ENCODE results near the gene COX4I1.
"Not testable (repeated sequence)": the region's sequence is repeated elsewhere in the genome, so short reads cannot be mapped to it uniquely, and the experiment has no call there.

The COX4I1 gene

DNA sequence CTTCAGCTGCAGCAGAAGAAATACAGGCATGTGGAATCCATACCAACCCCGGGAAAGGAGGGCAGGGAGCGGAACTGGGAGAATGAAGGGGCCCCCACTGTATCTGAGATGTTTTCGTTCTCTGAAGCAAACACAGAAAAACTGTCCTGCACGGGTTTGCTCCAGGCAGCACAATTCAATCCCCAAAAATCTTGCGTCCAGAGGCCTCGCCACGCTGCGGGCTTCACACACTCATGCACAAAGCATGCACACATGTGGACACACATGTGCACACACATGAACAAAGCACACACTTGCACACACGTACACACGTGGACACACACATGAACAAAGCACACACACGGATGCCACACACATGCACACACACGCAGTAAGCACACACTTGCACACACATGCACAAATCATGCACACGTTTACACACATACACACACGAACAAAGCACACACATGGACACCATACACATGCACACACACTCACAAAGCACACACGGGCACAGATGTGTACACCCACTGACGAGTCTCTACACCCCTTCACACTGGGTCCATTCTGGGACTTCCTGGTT, 27.3 kb downstream of the COX4I1 start:
- no peak for DNase-seq

DNA sequence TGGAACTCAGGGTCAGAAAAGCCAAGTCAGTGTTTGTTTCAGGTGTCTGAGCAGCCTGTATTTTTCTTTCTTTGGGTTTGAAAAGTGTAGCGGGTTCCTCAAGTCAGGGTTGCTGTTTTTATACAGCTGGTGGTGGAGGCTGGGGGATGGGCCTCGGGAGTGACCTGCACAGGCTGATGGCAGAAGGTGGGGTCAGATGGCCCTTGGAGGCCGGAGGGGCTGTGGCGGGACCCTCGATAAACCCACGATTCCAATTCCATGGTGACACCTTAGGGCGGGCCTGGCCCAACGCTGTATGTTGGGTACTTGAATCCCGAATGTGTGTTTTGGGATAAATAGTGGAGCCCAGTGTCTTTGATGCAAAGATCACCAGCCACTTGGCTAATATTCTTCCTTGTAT, 28.7 kb downstream of the COX4I1 start:
- no peak for DNase-seq

DNA sequence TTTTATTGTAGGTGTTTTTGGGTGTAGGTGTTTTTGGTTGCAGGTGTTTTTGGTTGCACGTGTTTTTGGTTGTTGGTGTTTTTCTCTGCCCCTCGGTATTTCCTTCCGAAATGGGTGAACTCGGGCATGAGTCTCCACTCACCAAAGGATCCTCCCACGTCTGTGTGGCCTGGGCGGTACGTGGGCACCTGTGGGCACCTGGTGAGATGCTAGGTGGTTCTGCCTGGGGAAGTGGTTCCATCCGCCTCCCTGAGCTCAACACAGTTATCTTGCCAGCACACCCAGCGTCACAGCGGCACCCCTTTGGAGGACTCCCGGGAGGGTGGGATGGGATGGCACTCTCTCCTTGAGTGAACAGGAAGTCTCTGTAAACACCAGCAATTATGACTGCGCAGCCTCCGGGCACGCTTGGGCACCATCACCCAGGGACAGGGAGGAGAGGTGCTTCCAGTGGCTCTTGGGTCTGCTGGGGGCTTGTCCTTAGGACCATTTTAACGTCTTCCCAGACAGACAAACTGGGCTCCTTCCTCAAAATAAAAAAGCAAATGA, 29.8 kb downstream of the COX4I1 start:
- DNase-seq, result no peak

DNA sequence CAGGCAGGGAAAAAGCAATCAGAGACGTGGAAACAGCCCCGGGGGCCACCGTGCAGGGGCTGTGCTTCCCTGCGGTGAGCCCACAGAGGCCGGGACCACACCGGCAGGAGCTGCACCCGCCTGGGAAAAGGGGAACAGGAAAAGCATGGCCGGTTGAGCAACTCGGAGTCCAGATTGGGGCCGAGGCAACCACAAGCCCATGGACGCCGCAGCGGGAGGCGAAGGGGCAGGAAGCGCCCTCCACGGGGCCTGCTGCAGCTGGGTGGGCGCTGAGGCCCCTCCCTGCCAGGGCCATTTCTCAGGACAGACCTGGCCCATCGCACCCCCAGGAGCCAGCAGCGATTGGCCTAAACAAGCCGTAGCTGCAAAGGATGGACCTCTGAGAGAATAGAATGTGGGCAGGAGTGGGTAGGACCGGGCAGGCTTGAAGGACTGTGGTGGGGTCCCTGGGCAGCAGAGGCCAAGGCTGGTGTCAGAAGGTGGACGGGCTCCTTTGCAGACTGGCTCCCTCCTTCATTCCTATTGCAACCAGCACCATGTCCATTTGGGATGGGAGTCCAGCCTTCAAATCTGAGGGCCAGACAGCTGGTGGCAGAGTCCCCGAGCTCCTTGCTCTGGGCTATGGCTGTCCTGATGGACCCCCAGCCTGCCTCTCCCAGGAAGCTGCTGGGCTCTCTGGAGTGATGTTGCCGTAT, 30.4 kb downstream of the COX4I1 start:
- no peak for DNase-seq

DNA sequence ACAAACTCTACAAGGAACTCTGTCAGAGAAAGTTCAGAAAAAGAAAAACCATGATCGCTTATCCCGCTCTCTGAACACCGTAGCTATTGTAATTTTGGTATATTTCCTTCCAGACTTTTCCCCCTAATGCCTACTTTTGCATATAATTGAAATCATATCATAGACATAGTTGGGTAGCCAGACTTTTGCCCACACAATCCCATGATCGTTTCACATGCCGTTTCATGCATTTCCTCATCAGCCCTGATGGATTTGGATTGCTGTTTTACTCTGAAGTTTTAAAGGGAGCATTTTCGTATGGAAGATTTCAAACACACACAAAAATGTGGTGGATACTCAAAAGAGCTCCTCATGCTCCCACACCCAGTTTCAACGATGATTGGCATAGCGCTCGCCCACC, 31.3 kb downstream of the COX4I1 start:
- DNase-seq, result no peak

DNA sequence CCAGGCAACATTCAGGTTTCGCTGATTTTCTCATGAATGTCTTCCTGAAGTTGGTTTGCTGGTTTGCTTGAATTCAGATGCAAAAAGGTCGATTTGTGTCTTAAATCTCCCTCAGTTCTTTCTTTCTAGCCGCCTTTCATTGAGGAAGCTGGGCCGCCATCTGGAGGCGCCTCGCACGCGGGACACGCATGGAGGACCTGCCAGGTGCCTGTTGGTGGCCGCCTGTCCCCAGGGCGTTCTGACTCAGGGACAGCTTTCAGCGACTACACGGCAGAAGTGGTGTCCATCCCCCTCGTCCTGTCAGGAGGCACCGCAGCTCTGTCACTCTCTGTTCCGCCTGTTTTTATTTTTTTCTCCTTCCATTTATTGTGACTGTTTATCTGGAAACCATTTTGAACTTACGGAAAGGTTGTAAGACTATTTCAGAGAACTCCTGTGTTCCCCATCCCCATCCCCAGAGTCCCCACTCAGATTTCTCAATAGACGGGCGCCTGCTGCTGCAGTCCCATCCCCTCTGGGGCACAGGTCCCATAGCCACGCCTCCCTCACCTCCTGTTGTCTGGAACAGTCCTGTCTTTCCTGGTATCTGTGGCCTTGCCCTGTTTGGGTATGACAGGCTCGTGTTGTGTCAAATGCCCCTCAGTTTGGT, 33.2 kb downstream of the COX4I1 start:
- DNase-seq, result no peak

DNA sequence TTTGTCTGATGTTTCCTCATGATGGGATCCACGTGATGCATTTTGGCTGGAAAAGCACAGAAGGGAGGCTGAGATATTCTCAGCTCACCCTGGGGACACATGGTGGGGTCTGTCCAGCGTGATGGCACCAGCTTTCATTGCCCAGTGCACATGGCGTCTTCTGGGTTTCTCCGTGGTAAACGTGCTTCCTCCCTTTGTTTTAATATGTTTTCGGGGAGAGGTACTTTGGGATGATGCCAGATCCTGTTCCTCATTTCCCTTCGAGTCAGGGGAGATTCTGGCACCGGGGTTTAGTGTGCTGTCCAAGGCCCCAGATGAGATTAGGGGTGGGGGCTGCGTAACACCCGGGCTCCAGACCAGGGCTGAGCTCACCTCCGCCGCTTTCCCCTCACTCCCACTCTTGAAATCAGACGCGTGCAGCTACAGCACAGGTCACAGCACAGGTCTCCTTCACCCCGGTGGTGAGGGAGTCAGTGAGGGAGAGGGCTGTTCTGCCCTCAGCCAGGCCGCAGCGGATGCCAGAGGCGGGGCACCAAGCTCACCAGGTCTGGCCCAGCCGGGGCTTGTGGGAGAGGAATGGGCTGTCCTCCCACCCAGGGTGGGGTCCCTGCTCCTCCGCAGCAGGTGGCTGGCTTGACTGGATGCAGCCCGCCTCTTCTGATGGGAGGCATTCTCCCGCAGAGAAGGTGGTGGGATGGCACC, 33.9 kb downstream of the COX4I1 start:
- no peak for DNase-seq

DNA sequence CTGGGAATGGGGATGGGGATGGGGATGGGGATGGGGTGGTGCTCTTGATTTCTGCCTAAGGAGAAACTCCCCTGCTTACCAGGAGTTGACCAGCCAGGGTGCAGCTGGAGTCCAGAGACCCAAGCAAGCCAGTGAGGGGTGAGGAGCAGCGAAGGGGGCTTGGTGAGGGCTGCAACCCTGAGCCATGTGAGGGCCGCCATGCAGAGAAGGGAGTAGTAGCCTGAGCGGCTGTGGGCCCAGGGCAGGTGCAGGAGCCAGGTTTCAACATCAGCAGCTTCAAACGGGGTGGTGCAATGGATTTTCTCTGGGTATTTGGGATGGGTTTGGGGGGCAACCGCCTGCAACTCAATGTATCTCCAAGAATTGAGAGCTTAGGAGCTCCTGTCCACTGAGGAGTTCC, 35.2 kb downstream of the COX4I1 start:
- no peak for DNase-seq

DNA sequence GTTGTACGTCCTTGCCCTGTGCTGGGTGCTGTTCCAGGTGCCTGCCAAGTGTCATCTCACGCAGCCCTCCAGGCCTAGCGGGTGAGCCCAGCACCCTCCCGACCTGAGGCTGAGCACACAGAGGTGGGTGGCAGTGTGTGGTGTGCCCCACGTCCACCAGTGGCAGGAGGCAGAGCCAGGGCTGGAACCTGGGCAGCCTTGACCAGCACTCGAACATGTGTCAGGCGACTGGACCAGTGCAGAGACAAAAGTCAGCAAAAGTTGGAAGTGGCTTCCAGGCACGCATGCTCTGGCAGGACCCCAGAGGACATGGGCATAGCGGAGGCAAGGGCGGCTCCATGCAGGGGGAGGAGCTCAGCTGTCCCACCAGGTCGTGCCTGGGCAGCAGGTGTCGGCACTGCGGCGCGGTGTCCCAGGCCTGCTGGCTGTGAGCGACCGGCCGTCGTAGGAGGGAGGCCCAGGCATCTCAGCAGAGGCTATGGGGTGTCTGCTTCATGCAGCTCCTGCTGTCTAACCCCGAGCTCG, 35.8 kb downstream of the COX4I1 start:
- DNase-seq, result no peak

DNA sequence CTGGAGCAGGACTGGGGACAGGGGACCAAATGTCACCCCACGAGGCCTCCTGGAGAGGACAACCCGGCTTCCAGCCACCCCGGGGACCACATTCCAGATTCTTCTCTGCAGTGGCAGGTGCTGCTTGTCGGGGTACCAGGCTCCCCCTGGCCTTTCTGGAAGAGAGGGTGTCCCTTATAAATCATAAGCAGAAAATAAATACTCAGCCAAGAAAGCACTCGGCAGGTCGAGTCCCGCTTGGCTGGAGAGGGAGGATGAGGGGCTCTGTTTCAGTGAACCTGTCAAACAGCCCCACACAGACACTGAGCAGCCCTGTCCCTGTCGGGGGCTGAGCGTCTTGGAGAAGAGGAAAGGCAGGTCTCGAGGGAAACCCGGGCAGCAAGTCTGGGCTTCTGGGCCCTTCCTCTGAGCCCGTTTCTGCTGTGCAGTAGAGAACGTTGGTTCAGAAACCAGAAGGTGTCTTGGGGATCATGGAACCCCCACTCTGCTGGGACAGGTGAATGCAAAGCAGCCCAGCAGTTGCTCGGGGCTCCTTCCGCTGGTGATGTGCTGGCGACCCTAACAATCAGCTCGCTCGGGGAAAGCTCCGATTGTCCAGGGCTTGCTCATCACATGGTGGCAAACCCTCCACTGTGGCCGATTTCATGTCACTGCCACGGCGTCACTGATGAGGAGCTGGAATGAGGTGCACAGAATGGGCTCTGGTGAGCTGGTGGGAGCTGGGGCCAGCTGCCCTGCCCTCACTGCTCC, 36.6 kb downstream of the COX4I1 start:
- no peak for DNase-seq

DNA sequence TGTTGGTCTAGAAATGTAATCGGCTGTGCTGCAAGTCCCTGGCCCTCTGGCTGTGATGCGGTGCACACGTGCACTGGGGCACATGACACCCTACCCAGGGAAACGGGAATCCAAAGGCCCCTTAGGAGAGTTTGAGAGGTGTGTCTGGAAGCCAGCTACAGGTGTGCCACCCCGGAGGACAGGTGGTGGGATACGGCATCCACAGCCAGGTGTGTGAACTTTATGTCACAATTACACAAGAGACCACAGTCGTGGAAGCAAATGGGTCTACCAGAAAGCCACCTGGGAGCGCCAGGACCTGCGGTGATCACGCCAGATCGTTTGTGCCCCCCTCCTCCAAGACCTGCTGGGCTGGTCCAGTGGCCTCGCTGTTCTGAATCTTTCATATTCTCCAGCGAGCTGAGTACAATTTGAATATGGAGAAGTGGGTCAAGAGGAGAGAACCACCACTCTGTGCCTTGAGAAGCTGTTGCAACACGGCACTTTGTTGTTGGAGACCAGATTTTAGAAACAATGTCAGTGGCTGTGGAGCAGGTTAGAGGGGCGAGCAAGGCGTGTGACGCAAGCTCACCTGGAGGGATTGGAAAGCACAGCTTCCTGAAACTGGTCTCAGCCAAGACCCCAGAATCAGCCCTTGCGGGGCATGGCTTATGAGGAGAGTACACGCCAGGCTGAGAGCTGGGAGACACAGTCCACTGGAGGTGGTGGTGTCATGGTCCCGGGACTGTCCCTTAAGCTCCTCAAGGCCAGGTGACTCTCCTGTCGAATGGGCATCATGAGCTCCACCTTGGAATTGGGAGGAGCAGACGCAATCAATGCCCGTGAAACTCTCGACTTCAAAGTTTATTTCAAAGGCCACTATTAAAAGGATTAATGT, 37.4 kb downstream of the COX4I1 start:
- no peak for DNase-seq

DNA sequence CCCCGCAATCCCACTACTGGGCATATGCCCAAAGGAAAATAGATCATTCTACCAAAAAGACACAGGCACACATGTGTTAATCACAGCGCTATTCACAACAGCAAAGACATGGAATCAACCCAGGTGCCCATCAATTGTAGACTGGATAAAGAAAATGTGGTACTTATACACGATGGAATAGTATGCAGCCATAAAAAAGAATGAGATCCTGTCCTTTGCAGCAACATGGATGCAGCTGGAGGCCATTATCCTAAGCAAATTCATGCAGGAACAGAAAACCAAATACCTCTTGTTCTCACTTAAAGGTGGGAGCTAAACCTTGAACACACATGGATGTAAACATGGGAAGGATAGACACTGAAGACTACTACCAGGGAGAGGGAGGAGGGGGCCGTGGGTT, 38.2 kb downstream of the COX4I1 start:
- not testable (repeated sequence) for DNase-seq

DNA sequence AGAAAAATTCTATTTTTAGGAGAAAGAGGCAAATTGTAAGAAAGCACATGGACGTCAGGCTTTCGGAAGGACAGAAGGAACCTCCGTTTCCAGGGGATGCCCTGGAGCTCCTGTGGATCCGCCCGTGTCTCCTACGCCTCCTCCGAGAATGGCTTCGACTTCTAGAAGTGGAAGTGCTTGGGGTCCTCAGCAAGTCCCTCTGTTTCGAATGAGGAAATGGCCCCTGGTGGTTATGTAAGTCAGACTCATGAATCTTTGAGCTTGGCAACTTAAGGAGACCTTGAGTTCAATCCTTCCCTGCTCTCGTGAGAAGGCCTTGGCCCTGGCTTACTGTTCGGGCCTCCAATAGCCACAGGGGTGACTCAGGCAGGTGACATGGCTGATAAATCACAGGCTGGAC, 38.9 kb downstream of the COX4I1 start:
- DNase-seq, result no peak

DNA sequence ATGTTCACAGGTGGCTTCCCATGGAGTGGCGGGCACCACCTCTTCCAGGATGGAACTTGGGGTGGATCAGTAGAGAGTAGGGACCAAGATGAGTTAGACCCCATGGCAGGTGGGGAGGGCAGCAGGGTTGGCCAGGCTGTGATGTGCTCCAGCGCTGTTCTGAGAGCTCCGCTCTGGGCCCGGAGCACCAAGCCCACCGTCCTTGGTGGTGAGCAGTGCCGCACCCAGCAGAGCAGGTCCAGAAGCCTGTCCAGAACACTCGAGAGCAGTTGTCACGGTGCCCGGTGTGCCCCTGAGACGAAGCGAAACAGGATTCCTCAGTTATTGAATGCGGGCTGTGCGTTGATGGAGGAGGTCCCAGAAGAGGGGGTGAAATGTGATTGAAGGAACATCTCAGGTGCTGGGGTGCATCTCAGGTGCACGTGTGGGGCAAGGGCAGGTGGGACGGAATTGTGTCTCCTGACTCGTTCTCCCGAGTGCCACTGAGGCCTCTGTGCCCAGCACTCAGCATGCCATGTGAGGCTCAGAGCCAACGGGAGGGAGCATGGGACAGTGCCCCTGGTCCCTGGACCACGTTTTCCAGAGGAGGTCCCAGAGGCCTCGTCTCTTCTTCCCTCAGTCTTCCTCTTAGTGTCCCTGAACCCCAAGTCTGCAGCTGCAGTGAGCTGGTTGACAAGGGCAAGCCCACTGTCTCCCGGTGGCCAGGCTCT, 39.5 kb downstream of the COX4I1 start:
- no peak for DNase-seq

DNA sequence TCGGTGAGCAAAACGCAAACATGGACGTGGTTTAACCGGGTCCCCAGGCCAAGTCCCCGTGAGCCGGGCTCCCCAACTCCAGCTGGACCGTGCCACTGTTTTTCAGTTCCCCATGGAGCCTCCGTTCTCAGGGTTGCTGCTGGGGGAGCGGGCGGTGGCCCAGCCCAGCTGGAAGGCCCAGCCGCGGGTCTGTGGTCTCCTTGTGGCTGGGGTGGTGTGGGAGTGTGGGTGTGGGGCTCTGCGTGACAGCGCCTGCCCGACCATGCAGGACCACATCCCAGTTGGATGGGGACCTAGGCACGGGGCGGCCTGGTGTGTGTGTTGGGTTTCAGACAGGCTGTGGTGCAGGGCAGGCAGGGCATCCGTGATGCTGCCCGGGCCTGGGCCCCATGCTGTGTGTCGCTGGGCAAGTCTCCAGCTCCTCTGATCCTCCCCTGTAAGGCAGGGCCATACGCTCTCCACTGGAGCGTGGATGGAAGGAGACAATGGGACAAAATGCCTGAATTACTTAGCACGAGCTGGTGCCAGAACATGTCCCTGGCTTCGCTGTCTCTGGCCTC, 40.3 kb downstream of the COX4I1 start:
- DNase-seq, result no peak

DNA sequence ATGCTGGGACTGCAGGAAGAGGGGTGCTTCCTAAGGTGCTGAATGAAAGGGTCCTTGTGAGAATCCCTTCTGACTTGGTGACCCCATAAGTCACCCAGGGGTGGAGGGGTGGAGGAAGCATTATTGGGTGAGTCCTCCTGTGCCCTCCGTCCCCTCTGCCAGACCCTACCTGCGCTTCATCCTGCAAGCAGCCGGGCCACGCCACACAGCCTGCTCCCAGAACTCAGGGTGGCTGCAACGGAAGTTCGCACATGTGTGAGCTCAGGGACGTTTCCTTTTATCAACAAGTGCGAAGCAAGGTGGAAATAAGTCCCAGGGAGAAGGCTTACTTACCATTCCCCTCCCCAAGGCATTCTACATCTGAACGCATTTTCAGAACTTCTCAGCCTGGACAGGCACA, 40.9 kb downstream of the COX4I1 start:
- DNase-seq, result no peak

DNA sequence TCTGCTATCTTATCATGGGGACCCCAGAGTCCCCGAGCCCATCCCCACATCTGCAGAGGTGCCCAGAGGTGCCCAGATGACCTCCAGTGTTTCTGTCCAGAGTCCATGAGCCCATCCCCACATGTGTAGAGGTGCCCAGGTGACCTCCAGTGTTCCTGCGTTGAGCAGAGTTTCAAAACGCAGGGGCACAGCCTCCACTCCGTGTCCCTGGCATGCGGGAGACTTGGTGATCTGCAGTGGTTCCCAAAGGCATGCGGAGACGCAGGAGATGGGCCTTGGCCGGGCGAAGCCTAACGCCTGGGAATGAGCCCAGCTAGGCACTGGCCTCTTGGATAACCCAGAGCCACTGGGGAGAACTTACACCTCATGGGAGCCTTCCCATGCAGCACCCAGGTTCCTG, 41.3 kb downstream of the COX4I1 start:
- no peak for DNase-seq

DNA sequence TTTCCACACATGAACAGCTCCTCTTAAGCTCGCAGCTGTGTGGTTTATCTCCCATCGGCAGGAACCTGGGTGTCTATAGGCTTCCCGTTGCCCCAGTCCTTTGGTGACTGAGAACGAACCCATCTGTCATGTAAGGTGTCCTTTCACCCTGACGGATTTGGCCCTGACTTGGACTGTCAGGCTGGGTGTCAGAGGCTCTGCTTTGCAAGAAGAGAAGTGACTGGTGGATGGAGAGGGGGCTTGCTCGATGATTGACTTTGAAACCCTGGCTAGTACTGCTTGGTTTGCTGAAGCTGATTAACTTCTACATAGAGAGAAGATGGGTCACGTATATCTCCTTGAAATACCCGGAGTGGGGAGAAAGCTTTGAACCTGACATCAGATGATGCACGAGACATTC, 42.9 kb downstream of the COX4I1 start:
- no peak for DNase-seq

DNA sequence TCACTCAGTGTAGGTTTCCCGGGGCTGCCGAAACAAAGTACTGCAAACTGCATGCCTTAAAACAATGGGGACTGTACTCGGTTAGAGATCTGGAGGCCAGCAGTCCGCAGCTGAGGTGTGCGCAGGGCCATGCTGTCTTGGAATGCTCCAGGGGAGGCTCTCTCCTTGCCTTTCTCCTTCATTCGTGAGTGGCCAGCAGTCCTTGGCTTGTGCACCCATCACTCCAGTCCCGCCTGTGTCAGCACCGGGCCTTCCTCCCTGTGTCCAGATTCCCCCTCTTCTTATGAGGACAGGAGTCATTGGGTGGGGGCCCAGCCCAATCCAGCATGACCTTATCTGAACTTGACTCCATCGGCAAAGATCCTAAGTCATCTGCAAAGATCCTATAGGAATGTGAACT, 43.4 kb downstream of the COX4I1 start:
- DNase-seq, result no peak

DNA sequence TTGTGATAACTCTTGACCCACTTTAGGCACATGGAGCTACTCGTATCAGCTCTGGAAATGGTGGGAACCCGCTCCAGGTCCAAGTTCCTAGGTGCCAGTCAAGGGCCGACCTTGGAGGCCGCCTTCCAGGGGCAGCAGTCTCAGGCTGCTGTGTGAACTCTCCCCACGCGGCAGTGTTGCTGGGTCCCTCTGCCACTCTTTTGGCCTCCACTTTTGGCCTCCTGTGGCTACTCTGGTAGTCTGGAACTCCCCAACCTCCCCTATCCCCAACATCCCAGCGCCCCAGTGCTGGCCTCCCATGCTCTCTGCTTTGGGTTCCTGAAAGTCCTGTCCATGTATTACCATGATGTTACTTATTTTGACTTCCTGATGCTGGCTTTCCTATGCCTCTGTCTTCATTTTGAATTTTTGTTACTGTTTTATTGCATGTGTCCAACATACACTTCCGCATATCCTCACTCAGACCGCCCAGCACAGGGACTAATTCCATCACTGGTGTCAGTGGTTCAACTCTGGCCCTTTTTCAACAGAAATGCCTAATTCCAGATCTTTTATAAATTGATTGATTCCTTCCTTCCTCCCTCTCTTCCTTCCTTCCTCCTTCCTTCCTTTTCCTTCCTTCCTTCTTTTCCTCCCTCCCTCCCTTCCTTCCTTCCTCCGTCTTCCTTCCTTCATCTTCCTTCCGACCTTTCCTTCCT, 44.1 kb downstream of the COX4I1 start:
- no peak for DNase-seq

Data from NCI-H2029 (cell line).